ENCODE measurements around the gene EXOC6B.

EXOC6B gene

DNA sequence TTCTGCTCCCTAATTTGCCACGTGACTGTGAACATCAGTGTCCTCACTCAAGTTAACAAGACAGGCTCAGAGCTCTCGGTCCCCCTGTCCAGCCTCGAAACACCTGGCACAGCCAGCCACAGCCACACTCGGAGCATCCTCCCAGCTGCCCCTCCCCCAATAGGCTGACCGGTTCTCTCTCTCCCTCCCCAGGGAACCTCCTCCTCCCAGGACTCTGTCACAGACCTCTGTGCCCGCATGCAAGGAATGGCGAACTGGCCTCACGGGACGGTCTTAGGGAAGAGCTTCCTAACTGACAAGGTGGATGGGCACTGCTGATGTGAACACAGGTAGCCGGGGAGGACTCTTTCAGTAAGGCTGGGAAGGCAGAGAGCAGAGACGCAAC lies 697.0 kb downstream of the EXOC6B start:
- DNase-seq = no peak

DNA sequence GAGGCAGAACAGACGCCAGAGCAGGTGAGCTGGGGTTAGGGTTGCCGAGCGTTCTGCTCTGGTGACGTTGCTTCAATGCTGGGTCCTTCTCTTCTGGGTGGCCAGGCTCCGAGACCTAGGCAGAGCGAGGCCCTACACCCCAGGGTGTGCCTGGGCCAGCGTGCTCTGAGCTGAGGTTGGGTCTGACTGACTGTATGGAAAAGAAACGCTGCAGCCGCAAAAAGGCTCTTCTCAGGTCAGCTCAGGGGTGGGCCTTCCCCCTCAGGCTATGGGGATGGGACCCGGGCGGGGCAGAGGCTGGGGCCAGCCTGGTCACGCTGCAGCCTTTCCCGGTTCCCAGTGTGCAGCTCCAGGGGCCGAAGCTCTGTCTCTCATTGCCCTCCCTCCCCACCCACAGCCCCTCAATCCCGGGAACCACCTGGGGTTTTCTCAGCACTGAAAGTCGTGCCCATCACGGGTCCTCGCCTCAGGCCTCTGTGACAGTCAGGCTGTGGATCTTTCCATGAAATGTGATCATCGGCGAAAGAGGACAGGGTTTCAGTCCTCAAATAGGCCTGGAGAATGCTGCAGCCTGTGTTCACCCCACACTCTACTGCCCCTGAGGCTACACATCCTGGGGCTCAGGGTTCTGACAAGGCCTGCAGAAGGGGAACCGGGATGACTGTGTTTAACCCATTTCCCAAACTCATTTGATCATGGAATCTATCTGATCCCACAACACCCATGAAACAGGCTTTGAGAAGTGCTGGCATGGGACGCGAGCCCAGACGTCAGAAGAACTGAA lies 697.6 kb downstream of the EXOC6B start:
- no peak for DNase-seq

DNA sequence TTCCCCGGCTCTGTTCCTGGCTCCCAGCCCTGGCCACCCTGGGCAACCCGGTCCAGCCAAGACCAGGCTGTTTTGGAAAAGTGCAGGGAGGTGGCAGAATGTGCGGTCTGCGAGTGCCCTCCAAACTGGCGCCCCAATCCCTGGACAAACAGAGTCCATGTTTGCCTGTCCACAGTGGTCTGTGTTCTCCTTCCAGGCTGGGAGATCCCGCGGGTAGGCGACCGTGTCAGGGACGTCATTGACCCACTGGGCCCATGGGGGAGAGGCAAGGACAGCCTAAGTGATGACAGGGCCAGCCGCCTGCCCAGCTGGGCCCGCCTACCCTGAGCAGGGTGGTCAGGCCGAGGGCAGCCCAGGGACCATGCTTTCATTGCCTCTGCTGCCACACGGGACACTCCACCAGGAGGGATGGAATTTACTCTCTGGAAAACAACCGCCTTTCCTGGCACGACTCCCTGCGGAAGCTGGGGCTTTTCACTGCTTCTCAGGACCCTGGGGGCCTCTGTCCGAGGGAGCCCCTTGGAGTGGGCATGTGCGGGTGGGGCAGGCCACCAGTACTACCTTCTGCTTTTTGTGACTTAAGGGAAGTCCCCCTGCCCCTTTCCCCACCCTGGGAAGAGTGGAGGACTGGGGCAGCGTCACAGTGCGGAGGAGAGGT lies 698.3 kb downstream of the EXOC6B start:
- no peak for DNase-seq

DNA sequence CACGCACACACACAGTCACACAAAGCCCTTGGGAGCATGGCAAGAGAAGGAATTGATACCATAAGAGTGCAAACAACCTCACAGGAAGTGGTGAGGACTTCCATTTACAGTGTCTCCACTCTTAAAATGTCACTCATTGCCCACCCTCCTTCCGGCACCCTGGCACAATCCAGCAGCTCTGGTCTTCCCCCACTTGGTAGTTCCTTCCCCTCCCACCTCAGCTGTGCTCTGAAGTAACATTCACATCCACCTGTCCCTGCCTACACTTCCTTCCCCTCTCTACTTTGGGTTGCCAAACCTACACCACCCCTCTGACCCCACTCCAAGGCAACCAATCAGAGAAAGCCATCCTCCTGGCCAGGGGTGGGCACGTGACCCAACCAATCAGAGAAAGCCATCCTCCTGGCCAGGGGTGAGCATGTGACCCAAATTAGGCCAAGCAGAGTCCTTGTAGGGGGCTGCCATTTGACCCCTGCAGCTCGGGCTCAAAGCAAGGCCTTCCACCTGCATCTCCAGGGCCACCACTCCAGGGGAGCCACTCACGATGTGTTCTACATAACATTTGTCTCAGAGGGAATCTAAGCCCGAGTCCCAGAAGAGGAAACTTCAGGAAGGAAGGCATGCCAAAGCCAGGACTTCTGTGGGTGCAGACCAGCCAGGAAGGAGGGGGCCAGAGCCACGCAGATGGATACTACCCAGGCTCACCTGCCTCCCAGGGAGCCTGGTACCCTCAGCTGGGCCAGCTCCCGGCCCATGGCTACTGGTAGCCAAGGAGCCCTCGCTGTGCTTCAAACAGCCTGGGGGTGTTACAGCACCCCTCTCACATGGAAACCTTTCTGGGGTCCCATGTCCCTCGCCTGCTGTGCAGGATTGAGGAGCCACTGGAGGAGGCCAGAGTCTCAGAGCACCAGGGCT lies 699.4 kb downstream of the EXOC6B start:
- DNase-seq = no peak

Measured in stimulated activated naive CD4-positive, alpha-beta T cell treated with Interleukin-2 at 50 U/mL for 16 hours (primary cell).